Gastrocnemius medialis (tissue), 4 donors: ENCODE data around the gene EPB42. TPM values are rescaled to one million over a fixed set of nuclear protein-coding genes. Genes with fewer than 3 reads are reported as not detected.
A peak's percentile ranks its signal among the peaks of the same experiment; 100 is the strongest.

Source experiments
- ATAC-seq, 2 donors: fragments of 150-250 bp; one replicate each; pipeline ENCODE4 v1.9.1; 2016
- DNase-seq, 2 donors: peaks; one replicate each; pipeline ENCODE4 v3.0.0-alpha.2; 2019
- H3K27ac ChIP-seq, 4 donors: fragments of 200-600 bp; sonication (generic); 1 replicate in 1 of 4; 2 replicates in 3 of 4; pipeline ENCODE4 v1.5.1; 2016 to 2018; ENCODE audit warnings: mild to moderate bottlenecking in 2 of 4, moderate library complexity in 1 of 4
- H3K27me3 ChIP-seq, 3 donors: fragments of 200-600 bp; sonication (generic) in 2 of 3; 1 replicate in 1 of 3; 2 replicates in 2 of 3; pipeline versions ENCODE4 v1.5.1 to v1.6.0; 2016 to 2019; ENCODE audit warnings: mild to moderate bottlenecking in 1 of 3, moderate library complexity in 1 of 3
- H3K36me3 ChIP-seq, 2 donors: fragments of 200-600 bp; sonication (generic) in 1 of 2; one replicate each; pipeline ENCODE4 v1.5.1; 2017 to 2018
- H3K4me1 ChIP-seq, 2 donors: fragments of 200-600 bp; sonication (generic) in 1 of 2; one replicate each; pipeline ENCODE4 v1.5.1; 2016 to 2017; ENCODE audit warnings: mild to moderate bottlenecking in 2 of 2
- H3K4me3 ChIP-seq, 4 donors: fragments of 200-600 bp; sonication (generic) in 3 of 4; 1 replicate in 1 of 4; 2 replicates in 3 of 4; pipeline ENCODE4 v1.5.1; 2016 to 2019; ENCODE audit warnings: mild to moderate bottlenecking in 2 of 4
- H3K9me3 ChIP-seq, 3 donors: fragments of 200-600 bp; sonication (generic) in 2 of 3; 1 replicate in 1 of 3; 2 replicates in 2 of 3; pipeline ENCODE4 v1.5.1; 2016 to 2019
- POLR2A ChIP-seq, 2 donors: fragments of 450-650 bp; IDR thresholded peaks; one replicate each; pipeline ENCODE4 v1.6.1; 2017; ENCODE audit warnings: antibody characterized with exemption in 2 of 2, mild to moderate bottlenecking in 2 of 2, moderate library complexity in 2 of 2
- in situ Hi-C, 4 donors: fragments of 200-750 bp; cut with MboI; loops; one replicate each; pipeline versions ENCODE4 v1.15.0 to v1.8.0; 2017; ENCODE audit warnings: low sequenced_read_pairs in 4 of 4
- intact Hi-C: fragments of 100-400 bp; cut with DNase I; formaldehyde crosslinking; loops from one replicate; pipeline ENCODE4 v1.15.1; 2023; ENCODE audit warnings: low total_unique reads
- total RNA-seq, 4 donors: library from RNA; depleted of rRNA; stranded (reverse); fragments of >200 nt; gene quantifications; one replicate each; pipeline versions ENCODE4 v1.1.0 to v1.2.3, GENCODE V29; 2016
- TF ChIP-seq, protein P1 (sequence below), 5 experiments: fragments of 450-650 bp in 3 of 5; fragments of 200-600 bp in 2 of 5; sonication (generic) in 2 of 5; IDR thresholded peaks in 4 of 5; conservative IDR thresholded peaks in 1 of 5; 1 replicate in 4 of 5; 2 replicates in 1 of 5; pipeline ENCODE4 v1.5.1; 2016 to 2019; ENCODE audit warnings: antibody characterized with exemption in 5 of 5, mild to moderate bottlenecking in 3 of 5, moderate library complexity in 3 of 5

EPB42 gene
- total RNA-seq, 4 donors from 2014 or later = not detected

- H3K27ac ChIP-seq = peak overlapping the region; percentile 66 to 78 (median 72)
Measured at GRCh38 chr15:43238671-43239131, 17.9 kb upstream of the EPB42 start.

DNA sequence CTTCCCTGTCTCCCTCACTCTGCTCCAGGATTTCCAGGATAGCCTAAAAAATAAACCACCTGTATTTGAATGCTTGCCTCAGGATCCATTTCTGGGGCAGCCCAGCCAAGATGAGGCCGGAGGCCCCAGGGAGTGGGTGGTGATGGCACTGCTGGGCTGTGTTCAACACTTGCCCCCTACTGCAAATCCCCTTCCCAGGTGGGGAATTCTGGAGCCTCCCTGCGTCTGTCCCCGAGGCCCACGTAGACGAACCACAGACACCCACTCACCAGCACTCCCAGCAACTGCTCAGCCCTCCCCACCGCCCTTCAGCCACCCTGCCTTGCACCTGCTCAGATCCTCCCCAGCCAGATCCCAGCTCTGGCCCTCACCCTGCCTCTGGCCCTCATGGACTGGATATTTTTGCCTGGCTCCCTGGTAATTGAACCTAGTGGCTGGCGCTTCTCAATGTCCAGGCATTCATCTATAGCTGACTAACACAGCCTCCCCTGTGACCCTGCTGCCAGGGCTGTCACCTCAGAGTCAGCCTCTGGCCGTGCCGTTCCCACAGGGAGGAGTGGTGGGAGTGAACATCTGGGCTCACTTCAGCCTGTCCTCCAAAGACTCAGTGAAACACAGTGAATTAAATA is 17.1 kb upstream of the EPB42 start:
- ATAC-seq (peak; percentile 82 to 89), DNase-seq (peak; percentile 39 to 74)
- H3K4me1 ChIP-seq = peaks cover 18 to 36% of the 10 kb centered on the region in 2 donors
- H3K27me3 ChIP-seq = no peaks in the 10 kb centered on the region
- intact Hi-C loops (loop anchor here (2.0 kb wide), 1 partner anchor 39 kb away; no protein-coding TSS in a partner anchor), in situ Hi-C loops (no loop called here)
- H3K36me3 ChIP-seq = no peaks in the 10 kb centered on the region
- TF ChIP-seq, protein P1, sequence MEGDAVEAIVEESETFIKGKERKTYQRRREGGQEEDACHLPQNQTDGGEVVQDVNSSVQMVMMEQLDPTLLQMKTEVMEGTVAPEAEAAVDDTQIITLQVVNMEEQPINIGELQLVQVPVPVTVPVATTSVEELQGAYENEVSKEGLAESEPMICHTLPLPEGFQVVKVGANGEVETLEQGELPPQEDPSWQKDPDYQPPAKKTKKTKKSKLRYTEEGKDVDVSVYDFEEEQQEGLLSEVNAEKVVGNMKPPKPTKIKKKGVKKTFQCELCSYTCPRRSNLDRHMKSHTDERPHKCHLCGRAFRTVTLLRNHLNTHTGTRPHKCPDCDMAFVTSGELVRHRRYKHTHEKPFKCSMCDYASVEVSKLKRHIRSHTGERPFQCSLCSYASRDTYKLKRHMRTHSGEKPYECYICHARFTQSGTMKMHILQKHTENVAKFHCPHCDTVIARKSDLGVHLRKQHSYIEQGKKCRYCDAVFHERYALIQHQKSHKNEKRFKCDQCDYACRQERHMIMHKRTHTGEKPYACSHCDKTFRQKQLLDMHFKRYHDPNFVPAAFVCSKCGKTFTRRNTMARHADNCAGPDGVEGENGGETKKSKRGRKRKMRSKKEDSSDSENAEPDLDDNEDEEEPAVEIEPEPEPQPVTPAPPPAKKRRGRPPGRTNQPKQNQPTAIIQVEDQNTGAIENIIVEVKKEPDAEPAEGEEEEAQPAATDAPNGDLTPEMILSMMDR (IDR thresholded peaks at IDR 0.05 in 4 of 5, conservative IDR thresholded peaks at IDR 0.05 in 1 of 5) = no peak
- peak in 1 of 2 donors; percentile 10 for TF ChIP-seq POLR2A (IDR thresholded peaks at IDR 0.05)
- no peak overlapping the region for H3K4me3 ChIP-seq
- H3K9me3 ChIP-seq = no peaks in the 10 kb centered on the region
- peak overlapping the region; percentile 66 to 78 (median 72) for H3K27ac ChIP-seq

More at GRCh38 chr15:43238671-43239131, 17.9 kb upstream of the EPB42 start:
- ATAC-seq (peak; percentile 24 to 51), DNase-seq (peak in 1 of 2 donors; percentile 29)
- H3K27me3 ChIP-seq = no peaks in the 10 kb centered on the region
- TF ChIP-seq, protein P1 (IDR thresholded peaks at IDR 0.05 in 4 of 5, conservative IDR thresholded peaks at IDR 0.05 in 1 of 5) = no peak
- no peak for TF ChIP-seq POLR2A (IDR thresholded peaks at IDR 0.05)
- H3K4me3 ChIP-seq = no peak overlapping the region
- no peaks in the 10 kb centered on the region for H3K9me3 ChIP-seq
- in situ Hi-C loops (no loop called here), intact Hi-C loops (loop anchor here (2.0 kb wide), 1 partner anchor 38 kb away; no protein-coding TSS in a partner anchor)
- H3K36me3 ChIP-seq = no peaks in the 10 kb centered on the region
- H3K4me1 ChIP-seq = peaks cover 18 to 36% of the 10 kb centered on the region in 2 donors

DNA sequence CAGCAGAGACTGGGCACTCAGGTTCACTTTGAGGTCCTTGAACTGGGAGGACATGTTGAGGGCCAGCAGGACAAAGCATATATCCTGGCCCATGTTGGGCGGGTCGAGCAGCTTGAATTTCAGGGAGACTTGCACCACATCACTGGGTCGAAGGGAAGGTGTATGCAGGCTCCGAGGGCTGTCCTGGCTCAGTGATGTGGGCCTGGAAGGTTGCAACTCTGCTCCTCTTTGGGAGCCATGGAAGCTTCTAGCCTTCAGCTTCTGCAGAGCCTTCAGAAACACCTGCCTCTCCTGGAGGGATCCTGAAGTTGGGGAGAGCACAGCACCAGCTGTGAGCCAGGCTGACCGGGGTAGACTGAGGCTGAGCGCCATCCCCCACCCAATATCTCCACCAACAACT is 14.7 kb upstream of the EPB42 start:
- Histone ChIP-seq H3K27me3 (no peaks in the 10 kb centered on the region), H3K9me3 (no peaks in the 10 kb centered on the region), H3K4me1 (peaks cover 18 to 33% of the 10 kb centered on the region in 2 donors), H3K36me3 (no peaks in the 10 kb centered on the region), H3K27ac (no peak overlapping the region), H3K4me3 (no peak overlapping the region)
- in situ Hi-C loops = no loop called here
- intact Hi-C loops = no loop called here
- DNase-seq = no peak
- no peak for TF ChIP-seq POLR2A (IDR thresholded peaks at IDR 0.05)
- TF ChIP-seq, protein P1 (IDR thresholded peaks at IDR 0.05 in 4 of 5, conservative IDR thresholded peaks at IDR 0.05 in 1 of 5) = no peak
- no peak for ATAC-seq

DNA sequence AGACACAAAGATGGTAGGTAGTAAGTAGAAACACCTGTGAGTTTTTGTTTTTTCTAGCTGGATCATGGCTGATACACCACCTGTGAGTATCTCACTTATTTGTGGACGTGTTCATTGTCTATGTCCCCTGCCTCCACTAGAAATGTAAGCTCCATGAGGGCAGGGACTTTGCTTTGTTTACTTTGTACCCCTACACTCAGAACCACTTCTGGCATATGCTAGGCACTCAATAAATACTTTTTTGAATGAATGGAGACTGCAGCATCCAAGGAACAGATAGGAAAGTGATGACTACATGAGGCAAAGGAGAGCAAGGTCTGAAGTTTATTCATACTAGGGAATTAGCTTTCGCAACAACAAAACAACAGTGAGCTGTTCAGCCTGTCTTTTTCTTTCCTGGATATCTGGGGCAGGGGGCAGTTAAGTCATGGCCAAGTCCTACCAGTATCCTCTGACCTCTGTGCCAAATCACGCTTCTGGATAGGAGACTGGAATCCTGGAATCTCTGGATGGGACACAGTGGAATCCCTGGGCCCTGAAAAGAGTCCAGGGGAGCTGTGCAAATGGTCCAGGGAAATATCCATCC is 11.6 kb upstream of the EPB42 start:
- H3K4me3 ChIP-seq = no peak overlapping the region
- ATAC-seq (no peak), DNase-seq (no peak)
- H3K27me3 ChIP-seq = no peaks in the 10 kb centered on the region
- intact Hi-C loops = no loop called here
- H3K36me3 ChIP-seq = no peaks in the 10 kb centered on the region
- no peak overlapping the region for H3K27ac ChIP-seq
- peaks cover under 1 to 19% of the 10 kb centered on the region in 2 donors for H3K4me1 ChIP-seq
- in situ Hi-C loops = no loop called here
- TF ChIP-seq POLR2A (IDR thresholded peaks at IDR 0.05) = no peak
- TF ChIP-seq, protein P1 (IDR thresholded peaks at IDR 0.05 in 4 of 5, conservative IDR thresholded peaks at IDR 0.05 in 1 of 5) = no peak
- H3K9me3 ChIP-seq = no peaks in the 10 kb centered on the region
